ENCODE data around the gene NOSTRIN. TPM values are rescaled to one million over a fixed set of nuclear protein-coding genes. Genes with fewer than 3 reads are reported as not detected.

The NOSTRIN gene
- polyA plus RNA-seq, 3 donors = not detected

- H3K27me3 Mint-ChIP-seq (ENCODE audit: low read depth in 3 of 3) = peaks cover 0 to 2% (median 0%) of the 10 kb centered on the region in 3 donors
- no peak overlapping the region for H3K9ac ChIP-seq (ENCODE audit: insufficient read depth, low read length, poor library complexity, severe bottlenecking)
- DNase-seq = no peak
- no peaks in the 10 kb centered on the region for H3K9me3 ChIP-seq (replicated peaks in 1 of 2; ENCODE audit: control insufficient read depth in 1 of 2, insufficient read depth in 1 of 2, low read length in 2 of 2)
- H2AFZ ChIP-seq (ENCODE audit: insufficient read depth, low read depth, low read length, poor library complexity, severe bottlenecking) = no peak overlapping the region
- H3K4me2 ChIP-seq (replicated peaks; ENCODE audit: extremely low read depth, low read length, poor library complexity, severe bottlenecking) = no peak overlapping the region
- peak overlapping the region in 1 of 7 donors; percentile 59 for H3K27ac Mint-ChIP-seq
- no peaks in the 10 kb centered on the region for H3K27me3 ChIP-seq (ENCODE audit: control insufficient read depth in 2 of 2, insufficient read depth in 2 of 2, low read length in 2 of 2)
- H3K4me3 Mint-ChIP-seq = no peak overlapping the region
- no peak overlapping the region for H3K27ac ChIP-seq (ENCODE audit: low read depth in 1 of 2, low read length in 2 of 2)
- WGBS (ENCODE audit: insufficient coverage) = no CpG with 5 or more reads among the region's 5 CpGs
- H3K79me2 ChIP-seq (ENCODE audit: insufficient read depth, low read length) = no peaks in the 10 kb centered on the region
- H3K36me3 ChIP-seq (replicated peaks in 1 of 2; ENCODE audit: control insufficient read depth in 1 of 2, insufficient read depth in 2 of 2, low read length in 2 of 2) = peaks cover 4 to 6% of the 10 kb centered on the region in 2 donors
- intact Hi-C loops (cut with micrococcal nuclease) = no loop called here
- no peaks in the 10 kb centered on the region for H4K20me1 ChIP-seq (ENCODE audit: insufficient read depth, low read length)
- H3K4me3 ChIP-seq (replicated peaks in 1 of 3; ENCODE audit: low read depth in 2 of 3, low read length in 3 of 3) = no peak overlapping the region
- TF ChIP-seq CTCF (IDR thresholded peaks at IDR 0.05) = no peak
- peaks cover 26 to 30% of the 10 kb centered on the region in 2 donors for H3K36me3 Mint-ChIP-seq
- H3K9me3 Mint-ChIP-seq = peaks cover 0 to 1% (median 0%) of the 10 kb centered on the region in 7 donors
- H3K4me1 ChIP-seq (ENCODE audit: control insufficient read depth in 1 of 2, insufficient read depth in 2 of 2, low read length in 2 of 2) = no peaks in the 10 kb centered on the region
- H3K4me1 Mint-ChIP-seq = no peaks in the 10 kb centered on the region
Observed at GRCh38 chr2:168851674-168852320, 49.4 kb downstream of the NOSTRIN start.

GRCh38 chr2:168852481-168852880, 50.0 kb downstream of the NOSTRIN start:
- Mint-ChIP-seq H3K36me3 (peaks cover 26 to 36% of the 10 kb centered on the region in 2 donors), H3K27me3 (ENCODE audit: low read depth in 3 of 3) (peaks cover 0 to 2% (median 0%) of the 10 kb centered on the region in 3 donors), H3K4me3 (no peak overlapping the region), H3K4me1 (no peaks in the 10 kb centered on the region), H3K9me3 (peaks cover 0 to 1% (median 0%) of the 10 kb centered on the region in 7 donors), H3K27ac (no peak overlapping the region)
- intact Hi-C loops (cut with micrococcal nuclease) = no loop called here
- no peak overlapping the region for H2AFZ ChIP-seq (ENCODE audit: insufficient read depth, low read depth, low read length, poor library complexity, severe bottlenecking)
- no peaks in the 10 kb centered on the region for H3K9me3 ChIP-seq (replicated peaks in 1 of 2; ENCODE audit: control insufficient read depth in 1 of 2, insufficient read depth in 1 of 2, low read length in 2 of 2)
- no peak for TF ChIP-seq CTCF (IDR thresholded peaks at IDR 0.05)
- H3K4me1 ChIP-seq (ENCODE audit: control insufficient read depth in 1 of 2, insufficient read depth in 2 of 2, low read length in 2 of 2) = no peaks in the 10 kb centered on the region
- H3K36me3 ChIP-seq (replicated peaks in 1 of 2; ENCODE audit: control insufficient read depth in 1 of 2, insufficient read depth in 2 of 2, low read length in 2 of 2) = peaks cover 4 to 6% of the 10 kb centered on the region in 2 donors
- WGBS (ENCODE audit: insufficient coverage) = 50% methylated on average over 2 of the region's 3 CpGs
- H3K79me2 ChIP-seq (ENCODE audit: insufficient read depth, low read length) = no peaks in the 10 kb centered on the region
- no peaks in the 10 kb centered on the region for H4K20me1 ChIP-seq (ENCODE audit: insufficient read depth, low read length)
- H3K4me2 ChIP-seq (replicated peaks; ENCODE audit: extremely low read depth, low read length, poor library complexity, severe bottlenecking) = no peak overlapping the region
- H3K9ac ChIP-seq (ENCODE audit: insufficient read depth, low read length, poor library complexity, severe bottlenecking) = no peak overlapping the region
- DNase-seq = no peak
- H3K4me3 ChIP-seq (replicated peaks in 1 of 3; ENCODE audit: low read depth in 2 of 3, low read length in 3 of 3) = no peak overlapping the region
- H3K27ac ChIP-seq (ENCODE audit: low read depth in 1 of 2, low read length in 2 of 2) = no peak overlapping the region
- H3K27me3 ChIP-seq (ENCODE audit: control insufficient read depth in 2 of 2, insufficient read depth in 2 of 2, low read length in 2 of 2) = no peaks in the 10 kb centered on the region
